IMR-90 (cell line): ENCODE results near the gene SPP2. TPM values are rescaled to one million over a fixed set of nuclear protein-coding genes. Genes with fewer than 3 reads are reported as not detected.

Source experiments
- ATAC-seq: fragments of 200-7000 bp; cut with Tn5 transposase; 2 replicates; pipeline ENCODE4 v1.9.1; 2020; ENCODE audit warnings: low read depth, mild to moderate bottlenecking, moderate library complexity
- BruUV-seq: library from RNA; stranded (reverse); fragments of 400-500 nt; replicated peaks from 2 replicates; lab custom pipeline; 2021; lab: Mats Ljungman, UMichigan
- CTCF ChIA-PET: fragments of 300-600 bp; formaldehyde crosslinking; extraction: SDS; loops from one replicate; lab custom pipeline; 2021; ENCODE audit warnings: antibody characterized with exemption; lab: Yijun Ruan, JAX
- POLR2A ChIA-PET: fragments of 300-600 bp; sonication (Branson Sonifier 250); formaldehyde crosslinking; loops from one replicate; lab custom pipeline; 2022; ENCODE audit warnings: antibody characterized with exemption; ENCODE audit not compliant: unreplicated experiment; lab: Charles Lee
- DNase-seq: peaks from one replicate; pipeline ENCODE4 v3.0.0; 2013
- H2AFZ ChIP-seq: replicated peaks from 2 replicates; pipeline ENCODE3; 2013; ENCODE audit warnings: low read length, mild to moderate bottlenecking; ENCODE audit not compliant: poor library complexity
- H2AK5ac ChIP-seq: 2 replicates; pipeline ENCODE4 v1.6.1; 2013; ENCODE audit warnings: low read depth, low read length, inconsistent platforms
- H2AK9ac ChIP-seq: replicated peaks from 2 replicates; pipeline ENCODE3; 2013; ENCODE audit warnings: mild to moderate bottlenecking, low read depth, low read length, moderate library complexity; ENCODE audit not compliant: poor library complexity
- H2BK120ac ChIP-seq: 2 replicates; pipeline ENCODE4 v1.6.1; 2013; ENCODE audit warnings: low read depth, low read length, inconsistent platforms
- H2BK15ac ChIP-seq: 3 replicates; pipeline ENCODE4 v1.6.1; 2013; ENCODE audit warnings: low read depth, low read length, inconsistent platforms
- H2BK20ac ChIP-seq: 2 replicates; pipeline ENCODE4 v1.6.1; 2013; ENCODE audit warnings: low read depth, mild to moderate bottlenecking, inconsistent platforms, low read length, moderate library complexity
- H2BK5ac ChIP-seq: 2 replicates; pipeline ENCODE4 v1.6.1; 2013; ENCODE audit warnings: mild to moderate bottlenecking, low read depth, low read length, inconsistent platforms; ENCODE audit not compliant: poor library complexity, severe bottlenecking
- H3K14ac ChIP-seq: replicated peaks from 2 replicates; pipeline ENCODE4 v1.6.1; 2013; ENCODE audit warnings: low read depth, low read length, inconsistent platforms
- H3K18ac ChIP-seq: 2 replicates; pipeline ENCODE4 v1.6.1; 2013; ENCODE audit warnings: low read depth, low read length, control low read depth
- H3K23ac ChIP-seq: 2 replicates; pipeline ENCODE4 v1.6.1; 2013; ENCODE audit warnings: low read depth, low read length, inconsistent platforms
- H3K27ac ChIP-seq: 2 replicates; pipeline ENCODE4 v1.5.1; 2013; ENCODE audit warnings: mild to moderate bottlenecking, control low read depth, low read length; ENCODE audit not compliant: insufficient read depth
- H3K27me3 ChIP-seq: 2 replicates; pipeline ENCODE4 v1.6.1; 2013; ENCODE audit warnings: low read length; ENCODE audit not compliant: control insufficient read depth, insufficient read depth
- H3K36me3 ChIP-seq: 2 replicates; pipeline ENCODE4 v1.6.1; 2013; ENCODE audit warnings: low read length, mixed read lengths; ENCODE audit not compliant: control insufficient read depth, insufficient read depth
- H3K4ac ChIP-seq: 2 replicates; pipeline ENCODE4 v1.6.1; 2013; ENCODE audit warnings: low read depth, low read length, inconsistent platforms
- H3K4me1 ChIP-seq: 2 replicates; pipeline ENCODE4 v1.6.1; 2013; ENCODE audit warnings: low read length, mixed read lengths; ENCODE audit not compliant: control insufficient read depth, insufficient read depth
- H3K4me2 ChIP-seq: 2 replicates; pipeline ENCODE4 v1.6.1; 2013; ENCODE audit warnings: low read depth, mild to moderate bottlenecking, control low read depth, low read length, moderate library complexity
- H3K4me3 ChIP-seq: 2 replicates; pipeline ENCODE4 v1.5.1; 2013; ENCODE audit warnings: low read depth, mild to moderate bottlenecking, control low read depth, low read length, moderate library complexity; ENCODE audit not compliant: insufficient read depth
- H3K56ac ChIP-seq: 2 replicates; pipeline ENCODE4 v1.6.1; 2013; ENCODE audit warnings: low read length, inconsistent platforms; ENCODE audit not compliant: insufficient read depth; ENCODE audit errors: extremely low read depth
- H3K79me1 ChIP-seq, 2 experiments: 2 replicates each; pipeline ENCODE4 v1.6.1; 2013; ENCODE audit warnings: low read length in 2 of 2, inconsistent platforms in 1 of 2, low read depth in 1 of 2
- H3K9ac ChIP-seq: 2 replicates; pipeline ENCODE4 v1.6.1; 2013; ENCODE audit warnings: low read depth, low read length, control low read depth
- H3K9me1 ChIP-seq: 2 replicates; pipeline ENCODE4 v1.6.1; 2013; ENCODE audit warnings: low read length, inconsistent platforms; ENCODE audit not compliant: insufficient read depth
- H3K9me3 ChIP-seq: 2 replicates; pipeline ENCODE4 v1.6.1; 2013; ENCODE audit warnings: low read length; ENCODE audit not compliant: control insufficient read depth, insufficient read depth
- H4K20me1 ChIP-seq: 2 replicates; pipeline ENCODE4 v1.6.1; 2013; ENCODE audit warnings: low read length, inconsistent platforms; ENCODE audit not compliant: insufficient read depth
- H4K5ac ChIP-seq: 2 replicates; pipeline ENCODE4 v1.6.1; 2013; ENCODE audit warnings: mild to moderate bottlenecking, low read depth, low read length, control low read depth
- H4K8ac ChIP-seq, 2 experiments: 2 replicates each; pipeline ENCODE4 v1.6.1; 2013; ENCODE audit warnings: low read depth in 2 of 2, low read length in 2 of 2, control low read depth in 1 of 2, inconsistent platforms in 1 of 2
- H4K91ac ChIP-seq: 2 replicates; pipeline ENCODE4 v1.6.1; 2013; ENCODE audit warnings: low read depth, low read length, inconsistent platforms; ENCODE audit not compliant: insufficient read depth
- BHLHE40 ChIP-seq: fragments of 150-350 bp; IDR thresholded peaks from 2 replicates; pipeline ENCODE4 v1.6.1; 2016; ENCODE audit warnings: mild to moderate bottlenecking, low read depth, low read length
- CEBPB ChIP-seq: IDR thresholded peaks from 2 replicates; pipeline ENCODE4 v1.6.1; 2012; ENCODE audit warnings: low read depth, low read length, improper control_type of control experiment
- MAFK ChIP-seq: IDR thresholded peaks from 2 replicates; pipeline ENCODE4 v1.6.1; 2012; ENCODE audit warnings: low read depth, low read length, improper control_type of control experiment
- MXI1 ChIP-seq: IDR thresholded peaks from 2 replicates; pipeline ENCODE4 v1.6.1; 2012; ENCODE audit warnings: low read depth, mild to moderate bottlenecking, low read length, moderate library complexity, borderline replicate concordance
- POLR2A ChIP-seq: IDR thresholded peaks from 2 replicates; pipeline ENCODE4 v1.6.1; 2012; ENCODE audit warnings: mild to moderate bottlenecking, low read depth, low read length
- SMC3 ChIP-seq: fragments of 150-350 bp; IDR thresholded peaks from 2 replicates; pipeline ENCODE4 v1.6.1; 2016; ENCODE audit warnings: low read depth, mild to moderate bottlenecking, antibody characterized with exemption, low read length, moderate library complexity
- WGBS, 2 experiments: methylation state at CpG; one replicate each; pipeline versions ENCODE4 v1.1.5 to v1.1.7; 2013; ENCODE audit warnings: missing lambda C conversion rate in 2 of 2; ENCODE audit not compliant: insufficient read length in 1 of 2; ENCODE audit errors: extremely low coverage in 2 of 2; 5-methylcytosine and 5-hydroxymethylcytosine counted together
- dilution Hi-C: fragments of 300-500 bp; cut with HindIII; formaldehyde crosslinking; loops from one replicate; pipeline ENCODE4 v1.14.3; 2018; ENCODE audit warnings: low sequenced_read_pairs; ENCODE audit not compliant: unreplicated experiment
- in situ Hi-C: fragments of 300-500 bp; cut with MboI; formaldehyde crosslinking; loops from 3 replicates; pipeline ENCODE4 v1.14.3; 2019; ENCODE audit warnings: low sequenced_read_pairs, inconsistent platforms, mixed read lengths
- intact Hi-C: fragments of 100-400 bp; cut with micrococcal nuclease; formaldehyde crosslinking; loops from 2 replicates; pipeline ENCODE4 v1.10.0; 2022
- polyA plus RNA-seq, 3 experiments: library from polyadenylated mRNA; depleted of rRNA; stranded (reverse); fragments of >200 nt; gene quantifications; 2 replicates each; pipeline ENCODE4 v1.2.3, GENCODE V29; 2012; ENCODE audit warnings: low replicate concordance in 1 of 3
- total RNA-seq: library from RNA; depleted of rRNA; stranded (reverse); fragments of >200 nt; gene quantifications from 2 replicates; pipeline ENCODE4 v1.2.3, GENCODE V29; 2012
- TF ChIP-seq, protein P1 (sequence below): fragments of 150-350 bp; IDR thresholded peaks from 2 replicates; pipeline ENCODE4 v1.6.1; 2017; ENCODE audit warnings: mild to moderate bottlenecking, antibody characterized with exemption, low read length, low read depth

Gene SPP2
- total and polyA plus RNA-seq, 2 of the 4 experiments (the other 2 are of a cell fraction), result not detected

DNA sequence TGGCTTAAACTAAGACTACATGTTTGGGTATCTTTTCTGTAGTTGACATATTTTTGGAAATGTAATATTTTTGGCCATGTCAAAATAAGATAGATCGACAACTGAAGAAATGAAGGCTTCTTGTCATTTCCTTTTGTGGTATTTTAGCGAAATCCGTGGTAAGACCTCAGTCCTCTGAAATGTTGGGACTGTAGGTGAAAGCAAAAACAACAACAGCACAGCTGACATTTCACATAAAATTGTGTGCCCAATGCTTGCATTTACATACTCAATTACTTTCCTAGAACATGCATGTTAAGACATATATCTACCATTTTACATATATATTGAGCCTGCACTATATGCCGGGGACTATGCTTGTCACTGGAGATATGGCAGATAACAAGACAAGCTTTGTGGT is 50.2 kb downstream of the SPP2 start:
- Histone ChIP-seq H3K27ac (no peak overlapping the region), H3K23ac (no peak overlapping the region), H3K4me1 (no peaks in the 10 kb centered on the region), H2AFZ (no peak overlapping the region), H3K9me3 (no peaks in the 10 kb centered on the region), H3K14ac (no peak overlapping the region), H2BK5ac (no peak overlapping the region), H4K5ac (no peak overlapping the region), H3K9me1 (no peaks in the 10 kb centered on the region), H3K4me2 (no peak overlapping the region), H3K56ac (no peak overlapping the region), H3K9ac (no peak overlapping the region), H4K8ac (no peak overlapping the region), H3K36me3 (no peaks in the 10 kb centered on the region), H4K91ac (no peak overlapping the region), H3K4me3 (no peak overlapping the region), H4K20me1 (no peaks in the 10 kb centered on the region), H3K79me1 (no peaks in the 10 kb centered on the region), H3K18ac (no peak overlapping the region), H2AK9ac (no peak overlapping the region), H2BK20ac (no peak overlapping the region), H3K27me3 (peaks cover 20% of the 10 kb centered on the region), H2AK5ac (no peak overlapping the region), H2BK15ac (no peak overlapping the region), H2BK120ac (no peak overlapping the region), H3K4ac (no peak overlapping the region)
- ATAC-seq, result no peak
- intact Hi-C loops (no loop called here), dilution Hi-C loops (no loop called here), in situ Hi-C loops (no loop called here)
- POLR2A ChIA-PET, result no interaction called here
- BruUV-seq, result no TSS peak
- CTCF ChIA-PET, result no interaction called here
- no peak for TF ChIP-seq BHLHE40
- no peak for TF ChIP-seq CEBPB
- TF ChIP-seq MAFK, result no peak
- TF ChIP-seq, protein P1, sequence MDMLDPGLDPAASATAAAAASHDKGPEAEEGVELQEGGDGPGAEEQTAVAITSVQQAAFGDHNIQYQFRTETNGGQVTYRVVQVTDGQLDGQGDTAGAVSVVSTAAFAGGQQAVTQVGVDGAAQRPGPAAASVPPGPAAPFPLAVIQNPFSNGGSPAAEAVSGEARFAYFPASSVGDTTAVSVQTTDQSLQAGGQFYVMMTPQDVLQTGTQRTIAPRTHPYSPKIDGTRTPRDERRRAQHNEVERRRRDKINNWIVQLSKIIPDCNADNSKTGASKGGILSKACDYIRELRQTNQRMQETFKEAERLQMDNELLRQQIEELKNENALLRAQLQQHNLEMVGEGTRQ, result no peak
- no peak for TF ChIP-seq SMC3
- no peak for TF ChIP-seq MXI1
- TF ChIP-seq POLR2A, result no peak
- DNase-seq, result no peak
- WGBS, 2 experiments, result no CpG with 5 or more reads among the region's 4 CpGs
